Activated CD8-positive, alpha-beta T cell treated with anti-CD3 and anti-CD28 coated beads for 36 hours (primary cell): ENCODE results near the gene TNFRSF17. TPM values are rescaled to one million over a fixed set of nuclear protein-coding genes. Genes with fewer than 3 reads are reported as not detected.
"Not testable (repeated sequence)": the region's sequence is repeated elsewhere in the genome, so short reads cannot be mapped to it uniquely, and the experiment has no call there.

Experiments used
- ATAC-seq: fragments of 200-7000 bp; cut with Tn5 transposase; one replicate; pipeline ENCODE4 v1.10.0; 2021; ENCODE audit warnings: mild to moderate bottlenecking, moderate library complexity
- CTCF ChIA-PET: fragments of 350-600 bp; sonication (Branson Sonifier 250); formaldehyde crosslinking; loops from one replicate; lab custom pipeline; 2021; ENCODE audit warnings: antibody characterized with exemption; lab: Charles Lee
- POLR2A ChIA-PET: fragments of 350-600 bp; sonication (Branson Sonifier 250); formaldehyde crosslinking; loops from one replicate; lab custom pipeline; 2021; ENCODE audit warnings: antibody characterized with exemption; lab: Charles Lee
- DNase-seq: peaks from one replicate; pipeline ENCODE4 v3.0.0-alpha.2; 2020
- H3K27ac Mint-ChIP-seq: one replicate; pipeline ENCODE4 v1.8.0; 2021; ENCODE audit warnings: mild to moderate bottlenecking, mixed read lengths
- H3K27me3 Mint-ChIP-seq: one replicate; pipeline ENCODE4 v1.8.0; 2021; ENCODE audit warnings: mixed read lengths
- H3K36me3 Mint-ChIP-seq: one replicate; pipeline ENCODE4 v1.8.0; 2021; ENCODE audit warnings: low read depth, mixed read lengths
- H3K4me1 Mint-ChIP-seq: one replicate; pipeline ENCODE4 v1.8.0; 2021; ENCODE audit warnings: low read depth, mixed read lengths
- H3K4me3 Mint-ChIP-seq: one replicate; pipeline ENCODE4 v1.8.0; 2021; ENCODE audit warnings: mild to moderate bottlenecking, moderate library complexity, mixed read lengths
- H3K9me3 Mint-ChIP-seq: one replicate; pipeline ENCODE4 v1.8.0; 2021; ENCODE audit warnings: mixed read lengths
- CTCF ChIP-seq: fragments of 200-600 bp; IDR thresholded peaks from one replicate; pipeline ENCODE4 v1.8.0; 2022; ENCODE audit warnings: antibody characterized with exemption, mild to moderate bottlenecking
- intact Hi-C: fragments of 100-400 bp; cut with micrococcal nuclease; formaldehyde crosslinking; loops from one replicate; pipeline ENCODE4 v1.10.0; 2022
- total RNA-seq, 2 experiments: library from RNA; stranded (reverse); gene quantifications; one replicate each; pipeline ENCODE4 v1.2.3, GENCODE V29; 2021

TNFRSF17 gene
- total RNA-seq, 2 experiments from 2014 or later: not detected

- CTCF ChIA-PET: no interaction called here
- TF ChIP-seq CTCF: no peak
- intact Hi-C loops: no loop called here
These were observed 9.3 kb upstream of the TNFRSF17 start for GRCh38 chr16:11955713-11956123.

GRCh38 chr16:11956558-11956957 lies 8.5 kb upstream of the TNFRSF17 start:
- Mint-ChIP-seq H3K9me3 (no peaks in the 10 kb centered on the region), H3K27me3 (no peaks in the 10 kb centered on the region), H3K36me3 (no peaks in the 10 kb centered on the region), H3K27ac (no peak overlapping the region), H3K4me3 (no peak overlapping the region), H3K4me1 (no peaks in the 10 kb centered on the region)
- ATAC-seq: no peak
- DNase-seq: no peak
- TF ChIP-seq CTCF: no peak
- intact Hi-C loops: no loop called here
- POLR2A ChIA-PET: no interaction called here
- CTCF ChIA-PET: no interaction called here

More at GRCh38 chr16:11955713-11956123, 9.3 kb upstream of the TNFRSF17 start:
- H3K9me3 Mint-ChIP-seq: no peaks in the 10 kb centered on the region
- ATAC-seq (no peak), DNase-seq (no peak)
- POLR2A ChIA-PET: no interaction called here
- H3K4me1 Mint-ChIP-seq: no peaks in the 10 kb centered on the region
- H3K27me3 Mint-ChIP-seq: no peaks in the 10 kb centered on the region
- no peaks in the 10 kb centered on the region for H3K36me3 Mint-ChIP-seq
- no peak overlapping the region for H3K4me3 Mint-ChIP-seq
- no peak overlapping the region for H3K27ac Mint-ChIP-seq

GRCh38 chr16:11957591-11958395 lies 7.2 kb upstream of the TNFRSF17 start:
- Mint-ChIP-seq H3K4me1 (no peaks in the 10 kb centered on the region), H3K27ac (no peak overlapping the region), H3K36me3 (no peaks in the 10 kb centered on the region), H3K9me3 (no peaks in the 10 kb centered on the region), H3K4me3 (no peak overlapping the region), H3K27me3 (no peaks in the 10 kb centered on the region)
- no peak for DNase-seq
- intact Hi-C loops: no loop called here
- TF ChIP-seq CTCF: no peak
- CTCF ChIA-PET: interaction anchor here (1.4 kb wide), 1 partner anchor 10 kb away, joined by 3 read pairs; no protein-coding TSS in a partner anchor
- POLR2A ChIA-PET: no interaction called here
- no peak for ATAC-seq

GRCh38 chr16:11962457-11962856 lies 2.6 kb upstream of the TNFRSF17 start:
- H3K36me3 Mint-ChIP-seq, intact Hi-C loops, H3K9me3 Mint-ChIP-seq: not testable (repeated sequence)

GRCh38 chr16:11962978-11963377 lies 2.0 kb upstream of the TNFRSF17 start:
- H3K4me3 Mint-ChIP-seq, ATAC-seq, H3K9me3 Mint-ChIP-seq, DNase-seq, H3K36me3 Mint-ChIP-seq, H3K27ac Mint-ChIP-seq, H3K4me1 Mint-ChIP-seq, H3K27me3 Mint-ChIP-seq, POLR2A ChIA-PET, CTCF ChIA-PET: not testable (repeated sequence)
- intact Hi-C loops: loop anchor here (1.0 kb wide), 1 partner anchor 10 kb away; no protein-coding TSS in a partner anchor

More at GRCh38 chr16:11962457-11962856, 2.6 kb upstream of the TNFRSF17 start:
- H3K4me1 Mint-ChIP-seq, DNase-seq, POLR2A ChIA-PET, CTCF ChIA-PET, H3K27ac Mint-ChIP-seq, H3K27me3 Mint-ChIP-seq, H3K4me3 Mint-ChIP-seq, ATAC-seq: not testable (repeated sequence)

- Mint-ChIP-seq H3K9me3 (no peaks in the 10 kb centered on the region), H3K4me3 (no peak overlapping the region), H3K27me3 (peaks cover 2% of the 10 kb centered on the region), H3K4me1 (no peaks in the 10 kb centered on the region), H3K27ac (no peak overlapping the region), H3K36me3 (no peaks in the 10 kb centered on the region)
- POLR2A ChIA-PET: interaction anchor here (2.2 kb wide), 1 partner anchor 13 kb away, joined by 6 read pairs; the partner anchor contains the start of gene SNX29
- CTCF ChIA-PET: no interaction called here
- TF ChIP-seq CTCF: no peak
- intact Hi-C loops: loop anchor here (1.0 kb wide), 1 partner anchor 10 kb away; no protein-coding TSS in a partner anchor
- DNase-seq (no peak), ATAC-seq (no peak)
These were observed 1.3 kb upstream of the TNFRSF17 start for GRCh38 chr16:11963706-11964105.
